Stromal cell of bone marrow (primary cell): ENCODE results near the gene FAM216A.
"Not testable (repeated sequence)": the region's sequence is repeated elsewhere in the genome, so short reads cannot be mapped to it uniquely, and the experiment has no call there.

Experiments used
- DNase-seq: peaks from one replicate; pipeline ENCODE4 v3.0.0-alpha.2; 2012; ENCODE audit warnings: low read depth

FAM216A gene

DNA sequence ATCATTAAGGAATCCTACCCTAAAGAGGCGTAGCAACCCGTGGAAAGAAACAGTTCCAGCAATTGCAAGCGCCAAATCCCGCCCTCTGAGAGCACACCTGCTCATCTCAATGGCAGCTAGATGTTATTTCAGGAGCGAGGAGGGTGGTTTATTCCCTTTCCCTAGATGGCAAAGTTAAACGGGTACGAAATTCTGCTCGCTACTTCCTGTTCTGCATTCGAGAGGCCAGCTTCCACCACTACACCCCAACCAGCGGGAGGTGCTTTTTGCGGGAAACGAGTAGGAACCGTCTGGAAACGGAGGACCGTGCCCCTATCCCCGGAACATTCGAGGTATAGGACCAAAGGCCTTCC is 32.7 kb downstream of the FAM216A start:
- peak; percentile 9 for DNase-seq

DNA sequence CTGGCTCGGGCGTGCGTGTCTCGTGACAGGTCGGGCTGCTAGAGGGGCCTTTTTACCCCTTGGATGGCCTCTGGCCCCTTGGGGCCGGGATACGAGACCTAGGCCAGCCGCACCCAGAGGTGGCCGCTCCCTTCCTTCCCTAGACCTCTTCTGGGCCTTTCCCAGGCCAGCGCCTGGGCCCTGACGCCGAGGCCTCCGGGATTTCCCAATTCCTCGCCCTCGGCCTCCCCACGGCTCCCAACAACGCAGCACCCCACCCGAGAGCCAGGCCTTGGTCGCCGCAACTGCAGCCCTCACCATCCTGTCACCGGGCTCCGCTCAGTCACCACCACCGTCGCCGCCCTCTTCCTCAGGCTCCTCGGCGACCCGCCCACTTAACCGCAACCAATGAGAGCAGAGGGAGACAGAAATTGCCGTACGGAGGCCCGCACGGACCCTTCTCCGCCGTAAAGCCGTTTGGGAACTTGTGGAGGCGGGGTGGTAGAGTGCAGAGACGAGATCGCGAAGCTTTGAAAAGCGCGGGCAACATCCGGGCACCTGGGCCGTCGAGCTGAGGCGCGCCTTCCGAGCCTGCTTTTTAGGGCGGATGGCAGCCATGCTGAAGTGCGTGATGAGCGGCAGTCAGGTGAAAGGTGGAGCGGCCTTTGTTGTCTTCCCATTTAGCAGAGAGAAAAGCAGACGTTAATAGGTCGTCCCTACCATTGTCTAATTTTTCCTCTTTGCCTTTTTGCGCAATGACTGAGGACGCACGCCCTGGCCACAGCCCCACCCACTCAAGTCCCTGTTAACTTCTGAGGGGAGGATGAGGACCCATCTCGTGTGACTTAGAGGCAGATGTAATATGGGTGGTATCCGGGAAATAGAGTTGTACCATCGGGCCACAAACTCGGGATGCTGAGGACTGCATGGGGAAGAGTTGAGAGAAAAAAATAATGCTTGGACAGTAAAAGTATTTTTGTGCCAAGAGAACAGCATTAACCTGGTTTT is 33.4 kb downstream of the FAM216A start, which contains the start of the genes RAD9B and VPS29:
TSS of gene RAD9B (plus strand) at position 580 of the 987 bp plus-strand sequence. CDS start at position 587, 7 bp downstream.
TSS of gene VPS29 (minus strand) at position 360 of the 987 bp plus-strand sequence. CDS start at position 300, 60 bp downstream.
- DNase-seq = peak; percentile 96

DNA sequence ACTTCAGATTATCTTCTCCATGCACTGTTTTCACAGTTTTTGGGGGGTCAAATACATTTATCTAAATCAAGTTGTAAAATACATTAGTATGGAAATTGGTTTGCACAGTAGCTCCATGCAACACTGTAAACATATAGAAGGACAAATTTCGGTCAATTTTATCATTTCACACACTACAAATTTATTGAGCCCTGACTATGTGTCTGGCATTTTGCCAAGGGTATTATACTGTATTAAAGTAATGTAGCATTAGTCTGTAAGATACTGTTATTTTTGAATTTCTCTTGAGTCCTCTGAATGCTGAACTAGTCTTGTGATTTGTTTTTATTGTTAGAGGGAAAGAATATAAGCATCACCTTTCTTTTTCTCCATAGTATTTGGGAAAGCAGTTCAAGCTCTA is 34.8 kb downstream of the FAM216A start:
- DNase-seq = no peak

DNA sequence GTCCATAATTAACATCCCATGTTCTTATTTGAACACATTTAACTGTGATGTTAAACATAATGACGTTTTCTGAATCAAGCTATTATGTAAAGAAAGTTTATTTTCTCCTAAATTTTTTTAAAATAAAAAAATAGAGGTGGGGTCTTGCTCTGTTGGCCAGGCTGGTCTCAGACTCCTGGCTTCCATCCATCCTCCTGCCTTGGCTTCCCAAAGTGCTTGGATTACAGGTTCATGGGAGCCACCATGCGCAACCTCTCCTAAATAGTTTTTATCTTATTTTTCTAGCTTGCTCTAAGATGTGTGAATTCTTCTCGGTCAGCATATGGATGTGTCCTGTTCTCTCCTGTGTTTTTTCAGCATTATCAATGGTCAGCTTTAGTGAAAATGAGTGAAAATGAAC is 36.7 kb downstream of the FAM216A start:
- DNase-seq = no peak

DNA sequence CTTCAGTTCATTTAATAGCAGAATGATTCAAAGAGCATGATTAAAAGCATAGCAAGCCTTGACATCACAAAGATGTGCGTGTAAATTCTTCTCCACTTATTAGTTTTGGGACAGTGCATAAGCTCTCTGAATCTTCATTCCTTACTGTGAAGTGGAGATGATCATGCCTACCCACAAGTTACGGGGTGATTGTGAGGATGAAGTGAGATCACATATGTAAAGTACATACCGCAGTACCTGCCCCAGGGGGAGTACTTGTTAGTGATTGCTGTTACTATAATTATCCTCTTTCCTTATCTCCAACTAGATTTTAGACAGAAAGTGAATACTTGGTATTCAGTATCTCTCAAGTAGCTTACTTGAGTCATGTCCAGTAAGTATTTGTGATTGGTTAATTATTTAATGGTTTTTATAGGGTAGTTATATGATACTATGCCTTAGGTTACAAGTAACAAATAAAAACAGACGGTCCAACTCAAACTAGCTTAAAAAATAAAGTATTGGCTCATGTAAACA is 39.5 kb downstream of the FAM216A start:
- DNase-seq = no peak

DNA sequence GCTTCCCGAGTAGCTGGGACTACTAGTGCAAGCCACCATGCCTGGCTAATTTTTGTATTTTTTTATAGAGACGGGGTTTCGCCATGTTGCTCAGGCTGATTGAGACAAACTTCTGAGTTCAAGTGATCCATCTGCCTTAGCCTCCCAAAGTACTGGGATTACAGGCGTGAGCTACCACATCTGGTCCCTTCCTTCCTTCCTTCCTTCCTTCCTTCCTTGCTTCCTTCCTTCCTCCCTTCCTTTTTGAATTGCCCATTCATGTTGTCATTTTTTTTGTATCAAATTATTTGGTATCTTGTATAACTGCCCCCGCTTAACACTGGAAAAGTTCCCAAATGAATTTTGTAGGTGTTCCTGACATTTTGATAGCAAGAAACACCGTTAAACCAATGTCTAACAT is 45.2 kb downstream of the FAM216A start:
- DNase-seq = no peak

DNA sequence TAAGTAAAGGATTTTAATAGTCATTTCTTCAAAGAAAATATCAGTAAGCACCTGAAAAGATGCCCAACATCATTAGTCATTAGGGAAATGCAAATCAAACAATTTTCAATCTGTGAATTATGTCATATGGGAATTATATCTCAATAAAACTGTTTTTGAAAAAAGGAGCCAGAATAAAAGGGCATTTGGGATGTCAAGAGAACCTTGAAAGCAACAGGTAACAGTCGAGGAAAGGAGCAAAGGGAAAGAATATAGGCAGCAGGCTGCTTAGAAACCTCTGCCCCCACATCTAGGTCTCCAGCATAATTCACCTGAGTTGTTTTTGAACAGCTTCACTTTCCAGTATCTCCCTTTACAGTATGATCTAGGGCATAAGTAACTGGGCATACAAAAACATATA is 45.7 kb downstream of the FAM216A start:
- no peak for DNase-seq

DNA sequence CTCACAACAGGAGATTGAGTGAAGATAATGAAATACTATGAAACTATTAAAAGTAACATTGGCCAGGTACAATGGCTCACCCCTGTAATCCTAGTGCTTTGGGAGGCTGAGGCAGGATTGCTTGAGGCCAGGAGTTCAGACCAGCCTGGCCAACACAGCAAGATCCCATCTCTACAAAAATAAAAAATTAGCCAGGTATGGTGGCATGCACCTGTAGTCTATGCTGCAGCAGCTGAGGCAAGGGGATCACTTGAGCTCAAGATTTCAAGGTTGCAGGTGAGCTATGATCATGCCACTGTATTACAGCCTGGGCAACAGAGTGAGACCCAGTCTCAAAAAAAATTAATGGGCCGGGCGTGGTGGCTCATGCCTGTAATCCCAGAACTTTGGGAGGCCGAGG is 48.4 kb downstream of the FAM216A start:
- no peak for DNase-seq

DNA sequence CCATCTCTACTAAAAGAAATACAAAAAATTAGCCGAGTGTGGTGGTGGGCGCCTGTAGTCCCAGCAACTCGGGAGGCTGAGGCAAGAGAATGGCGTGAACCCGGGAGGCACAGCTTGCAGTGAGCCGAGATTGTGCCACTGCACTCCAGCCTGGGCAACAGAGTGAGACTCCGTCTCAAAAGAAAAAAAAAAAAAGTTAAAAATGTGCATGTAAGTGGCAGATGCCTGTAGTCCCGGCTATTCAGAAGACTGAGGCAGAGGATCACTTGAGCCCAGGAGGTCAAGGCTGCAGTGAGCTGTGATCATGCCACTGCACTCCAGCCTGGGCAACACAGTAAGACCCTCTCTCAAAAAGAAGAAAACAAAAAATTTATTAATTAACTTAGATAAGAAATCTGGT is 49.4 kb downstream of the FAM216A start:
- not testable (repeated sequence) for DNase-seq

DNA sequence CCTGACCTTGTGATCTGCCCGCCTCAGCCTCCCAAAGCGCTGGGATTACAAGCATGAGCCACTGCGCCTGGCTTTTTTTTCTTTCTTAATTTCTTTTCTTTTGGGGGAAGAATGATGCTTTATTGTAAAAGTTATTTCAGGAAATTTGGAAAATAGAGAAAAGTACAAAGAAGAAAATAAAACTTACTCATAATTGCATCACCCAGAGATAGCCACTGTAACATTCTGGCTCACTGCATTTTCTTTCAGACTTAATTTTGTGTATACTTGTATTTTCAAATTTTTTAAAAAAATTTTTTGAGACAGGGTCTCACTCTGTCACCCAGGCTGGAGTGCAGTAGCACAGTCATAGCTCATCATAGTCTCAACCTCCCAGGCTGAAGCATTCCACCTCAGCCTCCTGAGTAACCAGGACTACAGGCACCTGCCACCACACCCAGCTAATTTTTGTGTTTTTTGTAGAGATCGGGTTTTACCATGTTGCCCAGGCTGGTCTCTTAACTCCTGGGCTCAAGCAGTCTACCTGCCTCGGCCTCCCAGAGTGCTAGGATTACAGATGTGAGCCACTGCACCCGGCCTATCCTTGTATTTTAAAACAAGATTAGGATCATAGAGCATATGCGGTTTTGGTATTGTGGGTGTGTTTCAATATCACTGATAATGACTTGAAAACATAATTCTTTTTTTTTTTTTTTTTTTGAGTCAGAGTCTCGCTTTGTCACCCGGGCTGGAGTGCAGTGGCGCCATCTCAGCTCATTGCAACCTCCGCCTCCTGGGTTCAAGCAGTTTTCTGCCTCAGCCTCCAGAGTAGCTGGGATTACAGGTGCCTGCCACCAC is 52.4 kb downstream of the FAM216A start:
- not testable (repeated sequence) for DNase-seq

DNA sequence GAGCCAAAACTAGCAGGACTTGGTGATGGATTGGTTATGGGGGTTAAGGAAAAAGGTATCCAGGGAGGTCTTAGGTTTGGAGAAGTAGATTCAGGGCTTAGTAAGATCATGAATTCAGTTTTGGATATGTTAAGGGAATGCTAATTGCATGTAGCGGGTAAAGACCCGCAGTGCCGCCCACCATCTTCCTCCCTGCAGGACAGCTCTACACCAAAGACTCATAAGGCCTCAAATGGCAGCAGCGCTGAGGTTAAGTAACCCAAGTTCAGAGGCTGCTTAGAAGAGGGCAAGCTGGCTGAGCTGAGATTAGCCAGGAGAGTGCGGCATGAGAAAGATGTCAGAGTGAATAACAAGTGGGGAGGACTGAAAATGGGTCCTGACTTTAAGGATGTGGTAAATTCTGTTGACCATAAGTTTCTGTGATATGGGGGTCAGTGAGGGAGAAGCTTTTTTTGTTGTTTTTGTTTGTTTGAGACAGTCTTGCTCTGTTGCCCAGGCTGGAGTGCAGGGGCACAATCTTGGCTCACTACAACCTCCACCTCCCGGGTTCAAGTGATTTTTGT is 59.7 kb downstream of the FAM216A start:
- DNase-seq = no peak

DNA sequence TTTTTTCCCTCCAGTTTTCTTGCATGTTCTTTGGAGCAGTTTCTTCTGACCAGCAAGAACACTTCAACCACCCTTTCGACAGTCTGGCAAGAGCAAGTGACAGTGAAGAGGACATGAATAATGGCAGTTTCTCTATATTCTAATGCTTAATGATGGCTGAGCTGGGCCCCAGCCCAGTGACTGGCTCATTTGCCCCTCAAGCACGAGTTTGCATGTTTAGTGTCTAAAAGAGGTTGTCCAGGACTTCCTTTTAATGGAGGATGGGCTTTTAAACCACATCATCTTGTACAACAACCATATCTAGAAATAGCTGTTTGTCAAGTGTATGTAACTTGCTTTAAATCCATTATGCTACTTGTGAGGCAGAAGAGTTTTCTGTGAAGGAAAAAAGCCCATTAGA is 61.9 kb downstream of the FAM216A start:
- no peak for DNase-seq

DNA sequence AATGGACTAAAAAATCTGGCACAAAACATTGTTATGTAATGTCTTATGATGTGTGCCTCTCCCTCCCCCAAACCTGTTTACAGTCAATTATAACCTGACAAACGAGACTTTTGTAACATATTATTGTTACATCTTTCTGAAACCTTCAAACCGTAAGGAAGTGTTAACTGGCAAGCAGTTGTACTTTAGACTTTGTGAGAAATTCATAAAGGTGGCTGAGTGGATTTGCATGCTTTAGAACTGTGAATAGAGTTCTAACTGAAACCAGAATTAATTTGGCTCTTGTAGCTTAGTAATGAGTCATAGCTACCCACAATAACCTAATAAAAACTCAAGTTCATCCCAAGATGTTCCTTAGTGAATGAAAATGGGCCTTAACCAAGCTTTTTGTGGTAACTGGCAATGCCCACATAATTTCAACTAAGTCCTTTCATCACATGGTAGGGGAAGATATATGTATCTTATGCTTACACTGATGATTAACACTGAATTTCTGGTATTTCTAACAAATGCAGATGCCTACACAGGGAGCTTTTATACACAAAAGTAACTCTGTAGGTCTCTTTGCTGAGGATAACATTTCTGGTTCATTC is 63.2 kb downstream of the FAM216A start:
- peak; percentile 47 for DNase-seq

DNA sequence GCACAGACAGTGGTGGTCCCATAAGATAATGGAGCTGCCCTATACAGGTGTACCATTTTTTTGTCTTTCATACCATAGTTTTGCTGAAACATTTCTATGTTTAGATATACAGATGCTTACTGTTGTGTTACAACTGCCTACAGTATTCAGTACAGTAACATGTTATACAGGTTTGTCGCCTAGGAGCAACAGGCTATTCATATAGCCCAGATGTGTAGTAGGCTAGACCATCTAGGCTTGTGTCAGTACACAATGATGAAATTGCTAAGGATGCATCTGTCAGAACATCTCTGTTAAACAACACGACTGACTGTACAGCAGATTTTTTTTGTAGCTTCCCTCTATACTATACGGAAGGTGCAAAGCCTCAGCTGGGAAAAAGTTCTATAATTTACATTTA is 64.0 kb downstream of the FAM216A start:
- DNase-seq = no peak

DNA sequence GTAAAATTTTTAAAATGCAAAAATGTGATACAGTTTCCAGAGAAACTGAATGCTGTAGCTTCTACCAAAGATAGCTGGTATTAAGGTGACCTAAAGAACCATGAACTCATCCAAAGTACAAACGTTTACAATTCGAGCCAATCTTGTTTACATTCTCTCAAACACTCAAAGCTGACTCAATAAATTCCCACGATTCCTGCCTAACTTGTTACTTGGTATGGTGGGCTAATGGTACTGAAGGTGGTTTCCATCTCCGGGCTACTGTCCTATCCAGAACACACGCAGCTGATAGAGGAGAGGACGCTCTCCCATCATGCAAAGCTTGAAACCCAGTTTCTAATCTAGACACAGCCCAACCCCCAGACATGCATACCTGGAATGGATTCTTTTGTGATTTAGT is 65.0 kb downstream of the FAM216A start:
- no peak for DNase-seq

DNA sequence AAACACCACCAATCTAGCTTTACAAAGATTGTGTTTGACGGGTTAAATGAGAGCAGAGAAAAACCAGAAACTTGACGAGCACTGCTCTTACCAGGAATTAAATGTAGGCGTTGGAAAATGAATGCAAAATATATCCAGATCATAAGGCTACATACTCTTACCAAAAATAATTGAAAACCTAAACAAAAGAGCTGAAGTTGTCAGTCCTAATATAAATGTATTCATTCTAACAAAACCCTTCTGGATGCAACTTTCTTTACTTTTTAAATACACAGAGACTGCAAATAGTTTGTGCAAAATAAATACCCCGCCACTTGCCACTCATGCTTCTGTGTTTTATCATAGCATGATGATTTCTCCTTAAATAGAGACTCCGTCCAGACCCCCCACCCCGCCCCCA is 66.2 kb downstream of the FAM216A start:
- DNase-seq = no peak

DNA sequence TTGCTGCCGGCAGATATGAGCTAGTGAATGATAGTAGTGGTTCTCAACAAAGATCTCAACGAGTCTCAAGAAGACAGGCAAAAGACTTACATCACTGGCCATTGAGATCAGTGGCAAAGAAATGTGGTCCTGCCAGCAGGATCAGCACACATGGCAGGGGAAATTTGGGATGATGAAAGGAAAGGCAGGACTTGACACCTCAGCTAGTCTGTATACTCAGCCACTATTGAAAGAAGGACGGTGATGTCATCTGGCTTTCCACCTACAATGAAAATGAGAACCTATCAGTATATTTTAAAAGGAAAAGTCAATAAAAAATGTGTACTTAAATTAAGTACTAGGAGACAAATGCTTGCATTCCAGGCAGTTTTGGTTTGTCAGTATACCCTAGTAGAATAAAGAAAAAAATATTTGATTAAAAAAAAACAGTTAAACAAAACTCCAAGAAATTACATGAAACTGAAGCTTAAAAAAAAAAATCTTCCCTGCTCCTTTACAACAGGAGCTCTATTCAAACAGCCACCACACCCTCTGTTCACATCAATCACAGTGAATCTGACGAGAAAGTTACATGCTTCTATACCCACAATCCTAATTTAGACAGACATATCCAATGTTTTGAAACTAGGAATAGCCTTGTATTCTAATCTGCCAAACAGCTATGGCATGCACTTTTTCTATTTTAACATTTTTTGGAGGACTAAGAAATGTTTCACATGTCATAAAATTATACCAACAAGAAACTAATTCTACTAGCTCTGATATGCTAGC is 68.4 kb downstream of the FAM216A start:
- no peak for DNase-seq

DNA sequence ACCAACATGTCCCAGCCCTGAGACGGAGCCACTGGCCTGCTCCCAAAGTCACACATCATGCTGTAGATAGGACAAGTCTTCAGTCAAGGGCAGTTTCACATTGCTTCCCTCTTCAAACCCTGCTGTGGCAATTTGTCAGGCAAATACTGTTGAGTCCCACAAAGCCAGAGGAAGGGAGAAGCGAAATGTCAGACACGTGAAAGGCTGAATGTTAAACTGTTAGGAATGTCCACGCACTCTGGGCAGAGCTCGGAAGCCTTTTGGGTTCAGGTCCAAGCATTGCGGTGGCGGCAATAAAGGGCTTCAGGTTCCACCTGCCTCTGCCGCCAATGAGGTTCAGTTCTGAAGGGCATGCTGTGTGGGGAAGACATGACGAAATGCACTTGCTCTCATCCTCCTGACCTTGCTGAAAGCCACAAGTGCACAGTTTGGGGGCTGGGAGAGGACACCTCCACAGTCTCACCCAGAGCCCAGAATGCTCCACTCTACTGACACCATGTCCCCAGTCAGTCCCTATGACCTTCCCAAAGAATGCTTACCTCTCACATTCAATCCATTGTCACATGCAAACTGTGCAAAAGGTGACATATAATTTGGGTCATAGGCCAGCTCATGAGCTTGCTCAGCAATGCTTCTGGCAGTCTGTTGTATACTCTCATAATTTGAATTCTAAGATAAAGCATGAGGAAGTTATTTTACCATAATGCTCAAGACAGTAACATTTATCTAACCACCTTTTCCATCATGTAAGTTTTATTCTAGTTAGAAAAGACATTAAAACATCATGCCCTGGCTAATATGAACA is 69.2 kb downstream of the FAM216A start:
- DNase-seq = no peak

DNA sequence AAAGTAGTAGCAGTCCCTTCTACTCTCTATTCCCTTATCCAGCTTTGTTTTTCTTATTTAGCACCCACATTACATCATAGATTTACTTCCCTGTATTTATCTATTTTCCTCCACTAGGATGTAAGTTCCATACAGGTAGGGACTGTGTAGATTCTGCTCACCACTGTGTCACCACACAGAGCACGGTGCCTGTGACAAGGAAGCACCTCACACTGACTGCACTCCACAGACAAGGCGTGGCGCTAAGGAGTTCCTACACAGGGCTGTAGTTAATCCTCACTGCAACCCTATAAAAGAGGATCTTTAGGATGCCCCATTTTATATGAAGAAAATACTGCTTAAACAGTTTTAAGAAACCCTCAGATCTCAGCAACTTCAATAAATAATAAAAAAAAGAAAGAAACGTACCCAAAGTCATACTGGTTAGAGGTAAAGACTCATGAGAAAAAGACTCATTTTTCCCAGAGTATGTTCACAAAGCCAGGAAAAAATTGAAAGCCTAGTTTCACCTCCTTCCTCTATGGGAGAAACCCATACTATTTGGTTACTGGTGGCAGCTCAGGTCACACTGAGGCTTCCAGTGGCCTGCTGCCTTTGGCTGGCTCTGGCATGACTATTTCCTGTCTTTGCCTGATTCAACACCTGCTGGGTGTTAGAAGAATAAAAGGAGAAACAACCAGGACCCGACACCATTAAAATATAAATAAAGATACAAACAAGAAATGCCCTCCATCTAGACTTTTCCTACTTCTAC is 70.4 kb downstream of the FAM216A start:
- no peak for DNase-seq
